HTERT RPE-1 (cell line): ENCODE measurements around the gene SEMA5A.
"Not testable (repeated sequence)": the region's sequence is repeated elsewhere in the genome, so short reads cannot be mapped to it uniquely, and the experiment has no call there.

ENCODE experiments used
- in situ Hi-C: fragments of 300-500 bp; cut with MboI; formaldehyde crosslinking; loops from 4 replicates; pipeline ENCODE4 v1.14.3; 2020; ENCODE audit warnings: low sequenced_read_pairs

The SEMA5A gene

DNA sequence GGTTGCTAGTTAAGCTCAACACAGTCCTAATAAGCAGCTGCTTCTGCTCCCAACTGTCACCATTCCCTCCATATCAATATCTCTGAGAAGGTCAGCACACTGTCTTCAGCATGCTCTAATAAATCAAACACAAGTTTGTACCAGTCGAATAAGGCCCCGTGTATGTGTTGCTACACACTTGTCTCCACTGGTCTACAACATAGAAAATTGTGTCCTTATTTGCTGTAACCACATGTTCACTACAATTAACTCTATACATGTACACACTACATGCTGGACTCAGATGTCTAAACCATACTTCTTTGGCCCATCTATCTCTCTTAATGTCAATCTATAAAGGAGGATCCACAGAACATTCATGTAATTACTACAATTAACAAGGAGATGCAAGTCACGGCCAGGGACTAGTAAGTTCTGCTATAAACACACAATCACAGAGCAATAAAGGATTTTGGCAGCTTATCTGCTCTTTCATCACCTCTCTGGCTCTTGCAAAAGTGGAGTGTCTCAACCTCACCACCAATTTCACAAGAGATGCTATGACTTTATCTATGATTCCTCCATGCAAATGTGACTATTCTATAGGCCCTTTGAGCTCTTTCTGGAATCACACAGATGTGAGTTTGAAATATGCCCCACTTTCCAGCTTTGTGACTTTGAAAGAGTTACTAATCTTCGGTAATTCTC, 143.9 kb downstream of the SEMA5A start:
- in situ Hi-C loops: no loop called here

GRCh38 chr5:9399783-9400182, 146.1 kb downstream of the SEMA5A start:
- in situ Hi-C loops: not testable (repeated sequence)

GRCh38 chr5:9399094-9399493, 146.8 kb downstream of the SEMA5A start:
- in situ Hi-C loops: no loop called here

GRCh38 chr5:9398227-9398626, 147.6 kb downstream of the SEMA5A start:
- in situ Hi-C loops: no loop called here

GRCh38 chr5:9396285-9396770, 149.5 kb downstream of the SEMA5A start:
- in situ Hi-C loops: no loop called here

DNA sequence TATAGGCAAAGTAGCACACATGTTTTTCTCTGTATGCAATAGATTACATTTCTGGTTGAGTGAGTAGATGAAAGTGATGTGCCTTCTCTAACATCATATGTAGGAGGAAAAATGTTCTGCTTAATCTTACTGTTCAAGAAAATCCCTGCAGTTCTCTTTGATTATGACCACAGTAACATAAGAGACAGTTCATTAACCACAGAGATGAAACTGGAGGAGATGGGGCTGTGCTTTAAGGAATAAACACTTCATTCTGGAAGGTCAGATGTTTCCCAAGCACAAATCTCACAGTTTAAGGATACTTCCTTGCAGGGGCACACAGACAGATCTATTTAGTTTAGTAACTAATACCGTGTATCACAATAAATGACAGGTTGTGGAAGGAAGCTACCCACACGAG, 150.2 kb downstream of the SEMA5A start:
- in situ Hi-C loops: no loop called here

GRCh38 chr5:9394221-9394620, 151.7 kb downstream of the SEMA5A start:
- in situ Hi-C loops: no loop called here

GRCh38 chr5:9392625-9393024, 153.2 kb downstream of the SEMA5A start:
- in situ Hi-C loops: no loop called here

GRCh38 chr5:9391080-9391479, 154.8 kb downstream of the SEMA5A start:
- in situ Hi-C loops: no loop called here

DNA sequence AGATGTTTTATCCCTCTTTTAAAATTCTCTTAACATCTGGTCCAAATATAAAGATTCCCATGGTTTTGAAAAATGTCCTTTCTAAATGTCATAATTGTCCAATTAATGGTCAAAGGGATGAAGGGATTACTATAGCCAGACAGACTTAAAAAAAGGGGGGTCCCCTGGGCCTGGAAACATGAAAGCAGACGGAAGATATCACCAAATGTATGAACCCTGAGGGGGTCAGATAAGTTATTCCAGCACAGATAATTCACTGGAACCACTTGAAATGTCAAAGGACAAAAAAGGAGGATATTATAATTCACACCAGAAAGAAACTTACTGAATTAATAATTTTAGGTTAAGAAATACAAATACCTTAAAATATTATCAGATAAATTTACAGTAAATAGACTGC, 155.8 kb downstream of the SEMA5A start:
- in situ Hi-C loops: no loop called here

DNA sequence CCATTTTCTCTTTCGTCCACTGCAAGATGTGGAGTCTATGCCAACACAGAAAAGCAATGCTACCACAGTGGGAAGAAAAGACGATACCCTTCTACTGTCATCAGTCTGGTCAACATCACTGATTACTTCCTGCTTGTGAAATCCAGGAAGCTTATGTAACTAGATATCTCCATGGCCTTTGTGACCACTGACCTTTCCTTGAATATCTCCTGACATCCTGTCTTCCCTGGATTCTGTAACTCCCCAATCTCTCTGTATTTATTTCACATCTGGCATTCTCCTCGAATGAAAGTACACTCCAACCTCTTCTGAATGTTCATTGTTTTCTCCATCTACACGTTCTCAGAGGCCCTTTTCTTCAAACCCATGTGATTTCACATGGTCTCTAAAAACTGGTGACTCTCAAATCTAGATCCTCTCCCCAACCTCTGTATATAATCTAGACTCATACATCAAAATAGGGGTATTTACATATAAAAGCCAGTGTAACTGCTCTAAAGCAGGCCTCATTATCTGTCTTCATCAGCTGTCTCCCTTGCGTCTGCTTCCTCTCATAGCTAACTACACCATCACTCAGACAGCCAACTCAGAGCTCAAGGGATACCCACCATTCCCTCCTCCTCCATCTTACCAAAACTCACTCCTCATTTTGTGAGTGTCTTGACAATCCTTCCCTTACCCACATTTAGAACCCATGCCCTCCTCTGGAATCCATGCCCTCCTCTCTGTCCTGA, 156.8 kb downstream of the SEMA5A start:
- in situ Hi-C loops: no loop called here

DNA sequence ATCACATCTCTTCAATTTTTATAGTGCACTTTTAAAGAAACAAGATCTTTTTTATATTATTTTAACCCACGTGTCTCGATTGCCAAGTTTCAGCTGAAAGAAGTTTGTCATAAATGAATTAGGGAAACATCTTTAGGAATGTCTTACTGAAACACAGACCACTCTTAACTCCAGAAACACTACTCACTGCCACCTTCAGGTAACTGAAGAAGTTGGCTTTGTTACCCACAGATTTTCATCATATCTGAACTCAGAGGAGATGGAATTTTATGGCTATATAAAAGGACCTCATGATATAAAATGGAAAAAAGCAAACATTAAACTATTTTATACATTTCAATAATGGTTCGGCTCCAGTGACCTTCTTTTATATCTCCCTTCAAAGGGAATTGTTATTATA, 158.0 kb downstream of the SEMA5A start:
- in situ Hi-C loops: no loop called here

GRCh38 chr5:9386945-9387344, 158.9 kb downstream of the SEMA5A start:
- in situ Hi-C loops: no loop called here

DNA sequence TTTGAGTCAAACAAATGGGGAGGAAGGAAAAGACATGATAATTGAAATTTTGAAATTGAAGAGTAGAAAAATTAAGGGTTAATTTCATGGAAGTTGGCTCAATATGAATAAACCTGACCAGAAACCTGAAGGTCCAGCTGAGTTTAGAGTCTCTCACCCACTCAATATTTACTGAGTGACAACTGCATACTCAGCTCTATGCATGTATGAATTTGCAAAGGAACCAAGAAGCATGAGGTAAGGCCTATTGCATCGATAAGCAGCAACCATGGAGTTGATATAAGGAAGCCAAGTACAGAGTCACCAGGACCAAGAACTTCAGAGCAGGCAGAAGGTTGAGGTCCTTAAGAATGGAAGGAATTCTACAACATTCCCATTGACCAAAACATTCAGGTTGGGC, 163.4 kb downstream of the SEMA5A start:
- in situ Hi-C loops: no loop called here

DNA sequence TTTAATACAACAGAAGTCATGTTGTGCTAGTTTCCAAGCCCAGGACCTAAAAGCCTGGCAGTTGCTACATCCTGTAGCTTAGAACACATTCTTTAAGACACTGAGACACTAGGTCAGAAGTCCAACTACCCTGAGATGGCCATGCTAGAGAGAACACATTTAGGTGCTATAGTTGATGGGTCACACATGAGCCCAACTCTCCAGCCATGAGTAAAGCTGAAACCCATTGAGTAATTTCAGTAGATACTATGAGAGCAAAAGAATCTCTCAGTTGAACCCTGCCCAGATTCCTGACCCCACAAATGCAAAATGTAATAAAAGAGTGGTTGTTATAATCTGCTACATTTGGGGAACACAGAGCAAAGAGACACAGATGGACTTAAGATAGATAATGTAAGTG, 164.4 kb downstream of the SEMA5A start:
- in situ Hi-C loops: no loop called here

GRCh38 chr5:9380109-9380508, 165.8 kb downstream of the SEMA5A start:
- in situ Hi-C loops: no loop called here

DNA sequence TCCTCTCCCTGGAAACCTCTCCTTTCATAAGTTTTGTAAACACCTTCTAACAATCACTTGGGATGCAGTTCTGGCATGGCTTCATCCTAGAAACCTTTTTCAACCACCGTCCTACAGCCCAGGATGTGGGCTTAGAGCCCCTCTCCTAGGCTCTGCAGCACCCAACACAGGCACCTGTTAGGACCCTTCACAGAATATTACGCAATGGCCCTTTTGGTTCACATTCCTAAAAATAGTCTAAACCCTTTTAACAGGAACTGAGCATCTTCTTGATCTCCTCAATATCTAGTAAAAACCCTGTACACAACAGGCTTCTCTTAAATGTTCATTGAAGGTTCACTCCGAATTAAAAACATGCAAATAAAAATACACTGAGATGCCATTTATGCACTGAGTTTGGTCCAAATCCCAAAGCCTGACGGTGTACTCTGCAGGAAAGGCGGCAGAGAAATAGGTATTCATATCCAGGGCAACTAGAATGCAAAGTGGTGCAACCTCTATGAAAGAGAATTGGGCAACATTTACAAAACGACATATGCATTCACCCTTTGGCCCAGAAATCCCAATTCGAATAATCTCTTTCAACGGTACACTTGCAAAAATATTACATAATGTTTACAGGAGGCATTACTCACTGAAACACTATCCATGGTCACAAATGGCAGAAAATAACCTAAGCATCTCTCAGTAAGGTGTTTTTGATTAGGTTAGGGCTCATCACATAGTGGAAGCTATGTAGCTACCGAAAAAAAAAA, 169.3 kb downstream of the SEMA5A start:
- in situ Hi-C loops: no loop called here

DNA sequence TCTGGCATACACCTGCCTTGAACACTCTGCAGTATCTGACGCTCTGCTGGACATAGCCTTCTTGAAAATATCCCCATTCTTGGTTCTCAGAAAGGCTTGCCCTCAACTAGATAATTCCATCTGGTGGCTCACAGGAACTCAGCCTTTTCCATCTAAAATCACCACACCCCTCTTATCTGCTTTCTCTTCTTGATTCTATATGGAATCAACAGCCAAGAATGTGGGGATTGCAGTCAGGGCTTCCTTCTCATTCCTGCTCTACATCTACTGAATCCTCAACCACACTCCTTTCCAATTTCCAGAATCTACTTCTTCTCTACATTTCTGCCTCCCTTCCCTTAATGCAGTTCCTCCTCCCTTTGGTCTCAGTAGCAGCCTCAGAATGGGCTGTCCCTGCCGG, 170.1 kb downstream of the SEMA5A start:
- in situ Hi-C loops: no loop called here

DNA sequence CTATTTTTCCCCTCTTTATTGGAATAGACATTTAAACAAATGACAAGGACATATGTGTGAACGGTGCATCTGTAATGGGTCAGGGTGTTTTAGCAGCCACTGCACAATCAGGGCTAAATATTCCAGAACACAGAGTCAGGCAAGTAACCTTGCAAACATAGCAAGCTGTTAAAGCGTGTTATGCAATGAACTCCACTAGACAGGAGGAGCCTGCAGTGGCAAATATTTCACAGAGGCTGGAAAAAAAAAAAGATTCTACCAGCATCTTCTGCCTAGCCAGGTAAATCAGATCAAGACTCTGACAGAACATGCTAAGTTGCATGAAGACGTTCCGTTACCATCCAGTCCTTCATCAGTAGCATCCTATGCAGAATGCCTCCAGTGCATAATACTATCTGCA, 171.8 kb downstream of the SEMA5A start:
- in situ Hi-C loops: no loop called here

- in situ Hi-C loops: no loop called here
Measured at GRCh38 chr5:9373571-9373970, 172.3 kb downstream of the SEMA5A start.

DNA sequence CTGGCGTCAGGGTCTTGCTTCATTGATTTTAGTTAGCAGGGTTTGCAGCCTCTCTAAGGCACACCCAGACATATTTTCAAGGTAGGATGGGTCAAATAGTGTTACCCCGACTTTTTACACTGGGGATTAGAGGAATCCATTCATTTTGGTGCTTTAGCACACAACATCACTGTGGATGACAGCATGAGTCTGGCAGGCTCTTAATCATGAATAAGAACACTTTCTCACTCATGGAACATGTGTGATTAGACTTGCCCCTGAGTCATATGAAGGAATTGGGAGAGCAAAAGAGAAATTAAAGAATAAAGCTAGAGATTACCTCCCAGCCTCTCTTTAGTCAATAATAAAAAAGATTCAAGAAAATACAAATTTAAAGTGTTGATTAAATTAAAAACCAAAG, 175.6 kb downstream of the SEMA5A start:
- in situ Hi-C loops: no loop called here

- in situ Hi-C loops: no loop called here
Measured at GRCh38 chr5:9365512-9365911, 180.4 kb downstream of the SEMA5A start.
